NB4 (cell line): ENCODE data around the gene PIAS1.

Source experiments
- MAX ChIP-seq: IDR thresholded peaks from 2 replicates; pipeline ENCODE4 v1.6.1; 2011; ENCODE audit warnings: low read depth, low read length
- POLR2A ChIP-seq: IDR thresholded peaks from 2 replicates; pipeline ENCODE4 v1.6.1; 2011; ENCODE audit warnings: mild to moderate bottlenecking; ENCODE audit not compliant: insufficient read length; ENCODE audit errors: extremely low read depth
- TF ChIP-seq, protein P1 (sequence below): IDR thresholded peaks from one replicate; pipeline ENCODE4 v1.5.1; 2012; ENCODE audit warnings: low read depth, low read length

DNA sequence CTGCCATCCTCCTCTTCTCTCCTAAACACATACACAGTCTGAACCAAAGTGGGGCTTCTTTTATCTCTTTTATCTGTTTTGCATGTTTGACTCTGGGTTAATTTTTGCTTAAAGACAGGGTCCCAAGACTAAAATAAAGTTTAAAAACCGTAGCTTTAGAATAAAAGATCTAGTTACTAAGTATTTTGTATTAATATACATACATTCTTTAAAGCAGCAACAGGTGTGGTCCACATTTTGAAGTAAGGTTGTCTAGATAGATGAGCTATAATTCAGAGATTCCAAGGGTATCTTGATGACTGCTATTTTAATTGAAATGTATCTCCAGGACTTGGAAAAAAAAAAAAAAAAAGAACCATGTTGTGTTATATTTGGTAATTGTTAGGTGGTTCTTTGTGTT, 89.7 kb downstream of the PIAS1 start:
- TF ChIP-seq, protein P1, sequence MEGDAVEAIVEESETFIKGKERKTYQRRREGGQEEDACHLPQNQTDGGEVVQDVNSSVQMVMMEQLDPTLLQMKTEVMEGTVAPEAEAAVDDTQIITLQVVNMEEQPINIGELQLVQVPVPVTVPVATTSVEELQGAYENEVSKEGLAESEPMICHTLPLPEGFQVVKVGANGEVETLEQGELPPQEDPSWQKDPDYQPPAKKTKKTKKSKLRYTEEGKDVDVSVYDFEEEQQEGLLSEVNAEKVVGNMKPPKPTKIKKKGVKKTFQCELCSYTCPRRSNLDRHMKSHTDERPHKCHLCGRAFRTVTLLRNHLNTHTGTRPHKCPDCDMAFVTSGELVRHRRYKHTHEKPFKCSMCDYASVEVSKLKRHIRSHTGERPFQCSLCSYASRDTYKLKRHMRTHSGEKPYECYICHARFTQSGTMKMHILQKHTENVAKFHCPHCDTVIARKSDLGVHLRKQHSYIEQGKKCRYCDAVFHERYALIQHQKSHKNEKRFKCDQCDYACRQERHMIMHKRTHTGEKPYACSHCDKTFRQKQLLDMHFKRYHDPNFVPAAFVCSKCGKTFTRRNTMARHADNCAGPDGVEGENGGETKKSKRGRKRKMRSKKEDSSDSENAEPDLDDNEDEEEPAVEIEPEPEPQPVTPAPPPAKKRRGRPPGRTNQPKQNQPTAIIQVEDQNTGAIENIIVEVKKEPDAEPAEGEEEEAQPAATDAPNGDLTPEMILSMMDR: no peak
- TF ChIP-seq MAX: no peak
- no peak for TF ChIP-seq POLR2A
